Sigmoid colon (tissue), 4 donors: ENCODE data around the gene RER1.
A peak's percentile ranks its signal among the peaks of the same experiment; 100 is the strongest.

ENCODE experiments used
- POLR2AphosphoS5 ChIP-seq, 4 donors: sonication (generic); formaldehyde crosslinking; IDR thresholded peaks; one replicate each; pipeline ENCODE4 v1.6.1; 2017; ENCODE audit warnings: antibody characterized with exemption in 4 of 4
- TF ChIP-seq, protein P1 (sequence below), 4 experiments: fragments of 450-650 bp in 3 of 4; fragments of 200-600 bp in 1 of 4; IDR thresholded peaks; one replicate each; pipeline ENCODE4 v1.5.1; 2016 to 2019; ENCODE audit warnings: antibody characterized with exemption in 4 of 4, mild to moderate bottlenecking in 3 of 4, moderate library complexity in 2 of 4

DNA sequence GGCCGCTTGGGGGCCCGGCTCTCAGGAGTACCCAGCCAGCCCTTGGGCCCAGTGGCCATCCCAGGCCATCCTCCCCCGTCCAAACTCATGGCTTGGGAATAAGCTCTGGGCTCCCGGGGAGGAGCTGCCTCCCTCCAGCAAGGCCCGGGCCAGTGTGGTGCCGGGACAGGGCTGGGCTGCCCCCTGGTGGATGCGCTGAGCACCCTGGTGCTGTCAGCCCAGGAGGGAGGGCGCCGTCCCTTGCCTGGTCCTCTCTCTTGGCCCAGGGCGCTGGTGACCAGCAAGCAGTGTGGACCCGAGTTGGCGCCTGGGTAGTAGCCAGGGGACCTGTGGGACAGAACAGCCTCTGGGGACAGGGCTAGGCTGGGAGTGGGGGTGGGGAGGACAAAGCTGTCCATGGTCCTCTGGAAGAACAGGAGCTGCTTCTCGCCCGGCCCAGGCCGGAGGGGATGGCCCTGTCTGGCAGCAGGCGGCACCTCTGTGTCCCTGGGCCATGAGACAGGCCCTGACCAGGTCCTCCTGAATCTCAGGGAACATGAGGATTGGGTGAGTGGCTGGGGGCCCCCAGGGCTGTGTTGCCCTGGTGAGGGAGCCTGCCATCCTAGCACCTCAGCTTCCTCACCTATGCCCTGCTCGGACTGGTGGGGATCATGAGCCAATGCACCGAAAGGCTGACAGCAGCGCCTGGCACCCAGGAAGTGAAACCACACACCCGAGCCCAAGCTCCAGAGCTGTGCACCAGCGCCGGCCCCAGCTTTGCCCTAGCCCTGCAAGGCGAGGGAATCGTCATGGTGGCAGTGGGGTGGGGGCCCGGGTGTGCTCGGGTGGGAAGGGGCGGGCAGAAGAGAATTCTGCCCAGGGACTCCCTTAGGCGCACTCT is 9.7 kb upstream of the RER1 start:
- TF ChIP-seq, protein P1, sequence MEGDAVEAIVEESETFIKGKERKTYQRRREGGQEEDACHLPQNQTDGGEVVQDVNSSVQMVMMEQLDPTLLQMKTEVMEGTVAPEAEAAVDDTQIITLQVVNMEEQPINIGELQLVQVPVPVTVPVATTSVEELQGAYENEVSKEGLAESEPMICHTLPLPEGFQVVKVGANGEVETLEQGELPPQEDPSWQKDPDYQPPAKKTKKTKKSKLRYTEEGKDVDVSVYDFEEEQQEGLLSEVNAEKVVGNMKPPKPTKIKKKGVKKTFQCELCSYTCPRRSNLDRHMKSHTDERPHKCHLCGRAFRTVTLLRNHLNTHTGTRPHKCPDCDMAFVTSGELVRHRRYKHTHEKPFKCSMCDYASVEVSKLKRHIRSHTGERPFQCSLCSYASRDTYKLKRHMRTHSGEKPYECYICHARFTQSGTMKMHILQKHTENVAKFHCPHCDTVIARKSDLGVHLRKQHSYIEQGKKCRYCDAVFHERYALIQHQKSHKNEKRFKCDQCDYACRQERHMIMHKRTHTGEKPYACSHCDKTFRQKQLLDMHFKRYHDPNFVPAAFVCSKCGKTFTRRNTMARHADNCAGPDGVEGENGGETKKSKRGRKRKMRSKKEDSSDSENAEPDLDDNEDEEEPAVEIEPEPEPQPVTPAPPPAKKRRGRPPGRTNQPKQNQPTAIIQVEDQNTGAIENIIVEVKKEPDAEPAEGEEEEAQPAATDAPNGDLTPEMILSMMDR (IDR thresholded peaks at IDR 0.05) = peak; percentile 93 to 96 (median 95)
- TF ChIP-seq POLR2AphosphoS5 (IDR thresholded peaks at IDR 0.05) = peak in 1 of 4 donors; percentile 33
